Erythroblast (primary cell): ENCODE results near the gene FLG2.

Experiments used
- GATA1 ChIP-seq: IDR thresholded peaks from 2 replicates; pipeline ENCODE4 v1.6.1; 2011; ENCODE audit warnings: low read depth, mild to moderate bottlenecking, control low read depth, low read length, moderate library complexity
- POLR2A ChIP-seq: IDR thresholded peaks from 2 replicates; pipeline ENCODE4 v1.6.1; 2011; ENCODE audit warnings: mild to moderate bottlenecking, low read length

- TF ChIP-seq POLR2A, result no peak
- no peak for TF ChIP-seq GATA1
Measured at GRCh38 chr1:152359906-152360305, at the start of gene FLG2.
